Measurements from ENCODE around the gene MORN1.

Gene MORN1

GRCh38 chr1:2415337-2415736 lies 24.0 kb upstream of the MORN1 start:
- Mint-ChIP-seq H3K9me3 (no peaks in the 10 kb centered on the region), H3K4me1 (ENCODE audit: low read depth) (peaks cover 24% of the 10 kb centered on the region), H3K27me3 (ENCODE audit: low read depth) (no peaks in the 10 kb centered on the region), H3K36me3 (ENCODE audit: low read depth) (peaks cover 3% of the 10 kb centered on the region), H3K27ac (peak overlapping the region; percentile 82), H3K4me3 (peak overlapping the region; percentile 81)
- no peak for DNase-seq (ENCODE audit: low spot score)

GRCh38 chr1:2414297-2414958 lies 23.1 kb upstream of the MORN1 start:
- H3K27ac Mint-ChIP-seq, result peak overlapping the region; percentile 76
- no peaks in the 10 kb centered on the region for H3K9me3 Mint-ChIP-seq
- DNase-seq (ENCODE audit: low spot score), result peak; percentile 72
- no peaks in the 10 kb centered on the region for H3K27me3 Mint-ChIP-seq (ENCODE audit: low read depth)
- H3K4me1 Mint-ChIP-seq (ENCODE audit: low read depth), result peaks cover 24% of the 10 kb centered on the region
- H3K4me3 Mint-ChIP-seq, result peak overlapping the region; percentile 86
- peaks cover 3% of the 10 kb centered on the region for H3K36me3 Mint-ChIP-seq (ENCODE audit: low read depth)

GRCh38 chr1:2413495-2414296 lies 22.3 kb upstream of the MORN1 start:
- H3K36me3 Mint-ChIP-seq (ENCODE audit: low read depth), result peaks cover 3% of the 10 kb centered on the region
- no peaks in the 10 kb centered on the region for H3K9me3 Mint-ChIP-seq
- peak overlapping the region; percentile 76 for H3K27ac Mint-ChIP-seq
- peak; percentile 15 for DNase-seq (ENCODE audit: low spot score)
- no peaks in the 10 kb centered on the region for H3K27me3 Mint-ChIP-seq (ENCODE audit: low read depth)
- H3K4me3 Mint-ChIP-seq, result peak overlapping the region; percentile 86
- peaks cover 24% of the 10 kb centered on the region for H3K4me1 Mint-ChIP-seq (ENCODE audit: low read depth)

GRCh38 chr1:2412773-2413494 lies 21.6 kb upstream of the MORN1 start:
- H3K27ac Mint-ChIP-seq, result peak overlapping the region; percentile 75
- peaks cover 3% of the 10 kb centered on the region for H3K36me3 Mint-ChIP-seq (ENCODE audit: low read depth)
- H3K4me1 Mint-ChIP-seq (ENCODE audit: low read depth), result peaks cover 24% of the 10 kb centered on the region
- H3K4me3 Mint-ChIP-seq, result peak overlapping the region; percentile 86
- no peaks in the 10 kb centered on the region for H3K27me3 Mint-ChIP-seq (ENCODE audit: low read depth)
- no peak for DNase-seq (ENCODE audit: low spot score)
- no peaks in the 10 kb centered on the region for H3K9me3 Mint-ChIP-seq

- Mint-ChIP-seq H3K36me3 (ENCODE audit: low read depth) (peaks cover 4% of the 10 kb centered on the region), H3K4me1 (ENCODE audit: low read depth) (peaks cover 24% of the 10 kb centered on the region), H3K9me3 (no peaks in the 10 kb centered on the region), H3K27me3 (ENCODE audit: low read depth) (no peaks in the 10 kb centered on the region), H3K27ac (peak within 1 kb of the TSS; percentile 88), H3K4me3 (peak within 1 kb of the TSS; percentile 90)
- DNase-seq (ENCODE audit: low spot score), result peak; percentile 99
Observed at GRCh38 chr1:2412395-2412772, 21.0 kb upstream of the MORN1 start, which contains the start of gene PEX10. PEX10 (minus strand) TSS chr1:2412564; CDS start chr1:2412502, 62 bp downstream.

- DNase-seq (ENCODE audit: low spot score), result peak; percentile 17
- no peaks in the 10 kb centered on the region for H3K9me3 Mint-ChIP-seq
- peaks cover 20% of the 10 kb centered on the region for H3K4me1 Mint-ChIP-seq (ENCODE audit: low read depth)
- peak overlapping the region; percentile 90 for H3K4me3 Mint-ChIP-seq
- H3K27me3 Mint-ChIP-seq (ENCODE audit: low read depth), result no peaks in the 10 kb centered on the region
- H3K36me3 Mint-ChIP-seq (ENCODE audit: low read depth), result peaks cover 5% of the 10 kb centered on the region
- H3K27ac Mint-ChIP-seq, result peak overlapping the region; percentile 88
Observed at GRCh38 chr1:2411801-2412394, 20.5 kb upstream of the MORN1 start.

- DNase-seq (ENCODE audit: low spot score), result no peak
- H3K9me3 Mint-ChIP-seq, result no peaks in the 10 kb centered on the region
- H3K27ac Mint-ChIP-seq, result no peak overlapping the region
- H3K36me3 Mint-ChIP-seq (ENCODE audit: low read depth), result peaks cover 2% of the 10 kb centered on the region
- H3K27me3 Mint-ChIP-seq (ENCODE audit: low read depth), result no peaks in the 10 kb centered on the region
- H3K4me1 Mint-ChIP-seq (ENCODE audit: low read depth), result peaks cover 10% of the 10 kb centered on the region
- H3K4me3 Mint-ChIP-seq, result no peak overlapping the region
Observed at GRCh38 chr1:2409745-2410144, 18.4 kb upstream of the MORN1 start.

- H3K9me3 Mint-ChIP-seq, result no peaks in the 10 kb centered on the region
- H3K27ac Mint-ChIP-seq, result no peak overlapping the region
- H3K4me3 Mint-ChIP-seq, result no peak overlapping the region
- H3K27me3 Mint-ChIP-seq (ENCODE audit: low read depth), result no peaks in the 10 kb centered on the region
- H3K4me1 Mint-ChIP-seq (ENCODE audit: low read depth), result peaks cover 2% of the 10 kb centered on the region
- DNase-seq (ENCODE audit: low spot score), result no peak
- H3K36me3 Mint-ChIP-seq (ENCODE audit: low read depth), result peaks cover 5% of the 10 kb centered on the region
Observed at GRCh38 chr1:2408859-2409276, 17.5 kb upstream of the MORN1 start.

- Mint-ChIP-seq H3K4me3 (no peak overlapping the region), H3K36me3 (ENCODE audit: low read depth) (peaks cover 8% of the 10 kb centered on the region), H3K27ac (no peak overlapping the region), H3K9me3 (no peaks in the 10 kb centered on the region), H3K27me3 (ENCODE audit: low read depth) (no peaks in the 10 kb centered on the region), H3K4me1 (ENCODE audit: low read depth) (peaks cover 2% of the 10 kb centered on the region)
- no peak for DNase-seq (ENCODE audit: low spot score)
Observed at GRCh38 chr1:2408456-2408855, 17.1 kb upstream of the MORN1 start.

- DNase-seq (ENCODE audit: low spot score), result no peak
- Mint-ChIP-seq H3K36me3 (ENCODE audit: low read depth) (peaks cover 11% of the 10 kb centered on the region), H3K9me3 (no peaks in the 10 kb centered on the region), H3K4me1 (ENCODE audit: low read depth) (peaks cover 2% of the 10 kb centered on the region), H3K4me3 (no peak overlapping the region), H3K27me3 (ENCODE audit: low read depth) (no peaks in the 10 kb centered on the region), H3K27ac (no peak overlapping the region)
Observed at GRCh38 chr1:2407991-2408275, 16.6 kb upstream of the MORN1 start.

- H3K9me3 Mint-ChIP-seq, result no peaks in the 10 kb centered on the region
- H3K27ac Mint-ChIP-seq, result no peak overlapping the region
Observed at GRCh38 chr1:2407166-2407990, 16.0 kb upstream of the MORN1 start.

GRCh38 chr1:2406451-2407041 lies 15.2 kb upstream of the MORN1 start:
- no peaks in the 10 kb centered on the region for H3K27me3 Mint-ChIP-seq (ENCODE audit: low read depth)
- peaks cover 22% of the 10 kb centered on the region for H3K36me3 Mint-ChIP-seq (ENCODE audit: low read depth)
- no peak overlapping the region for H3K27ac Mint-ChIP-seq
- no peaks in the 10 kb centered on the region for H3K9me3 Mint-ChIP-seq
- no peak for DNase-seq (ENCODE audit: low spot score)
- H3K4me3 Mint-ChIP-seq, result no peak overlapping the region
- H3K4me1 Mint-ChIP-seq (ENCODE audit: low read depth), result peaks cover 2% of the 10 kb centered on the region

More at GRCh38 chr1:2407166-2407990, 16.0 kb upstream of the MORN1 start:
- H3K36me3 Mint-ChIP-seq (ENCODE audit: low read depth), result peaks cover 15% of the 10 kb centered on the region
- H3K27me3 Mint-ChIP-seq (ENCODE audit: low read depth), result no peaks in the 10 kb centered on the region
- DNase-seq (ENCODE audit: low spot score), result no peak
- H3K4me1 Mint-ChIP-seq (ENCODE audit: low read depth), result peaks cover 2% of the 10 kb centered on the region
- H3K4me3 Mint-ChIP-seq, result no peak overlapping the region

Measured in T-helper 2 cell treated with Interferon-gamma antibody and Interleukin-4, amounts not matched to agents 5 μg/mL and 100 μg/mL, for 36 hours (primary cell).